ENCODE data around the gene HOXD9.

The HOXD9 gene

GRCh38 chr2:176140513-176141317 lies 18.2 kb downstream of the HOXD9 start:
- peak; percentile 80 for DNase-seq

GRCh38 chr2:176142281-176142680 lies 19.8 kb downstream of the HOXD9 start:
- DNase-seq: no peak

- no peak for DNase-seq
Measured at GRCh38 chr2:176145085-176145969, 22.8 kb downstream of the HOXD9 start.

GRCh38 chr2:176146101-176146500 lies 23.6 kb downstream of the HOXD9 start:
- no peak for DNase-seq

GRCh38 chr2:176146645-176147044 lies 24.1 kb downstream of the HOXD9 start:
- DNase-seq: no peak

- no peak for DNase-seq
Measured at GRCh38 chr2:176147210-176147799, 24.8 kb downstream of the HOXD9 start.

- no peak for DNase-seq
Measured at GRCh38 chr2:176147800-176148496, 25.4 kb downstream of the HOXD9 start.

GRCh38 chr2:176148751-176149421 lies 26.4 kb downstream of the HOXD9 start:
- DNase-seq: no peak

GRCh38 chr2:176149481-176149938 lies 27.0 kb downstream of the HOXD9 start:
- no peak for DNase-seq

GRCh38 chr2:176149939-176150583 lies 27.5 kb downstream of the HOXD9 start:
- no peak for DNase-seq

GRCh38 chr2:176150584-176151441 lies 28.3 kb downstream of the HOXD9 start:
- no peak for DNase-seq

GRCh38 chr2:176151442-176152287 lies 29.1 kb downstream of the HOXD9 start, which contains the start of gene HOXD4:
HOXD4 (plus strand) TSS chr2:176151550; CDS start chr2:176151634, 84 bp downstream.
- DNase-seq: no peak

GRCh38 chr2:176152350-176153181 lies 30.0 kb downstream of the HOXD9 start:
- DNase-seq: no peak

- DNase-seq: no peak
Measured at GRCh38 chr2:176154576-176155252, 32.2 kb downstream of the HOXD9 start.

GRCh38 chr2:176155356-176156044 lies 33.0 kb downstream of the HOXD9 start:
- no peak for DNase-seq

- no peak for DNase-seq
Measured at GRCh38 chr2:176156301-176156806, 33.8 kb downstream of the HOXD9 start.
